SK-N-SH (cell line): ENCODE measurements around the gene IMPG2. TPM values are rescaled to one million over a fixed set of nuclear protein-coding genes. Genes with fewer than 3 reads are reported as not detected.

Experiments
- CTCF ChIA-PET: fragments of 300-600, 350-600 bp; formaldehyde crosslinking; extraction: SDS; loops from one replicate; lab custom pipeline; 2021; lab: Yijun Ruan, JAX
- POLR2A ChIA-PET: fragments of 350-600 bp; sonication (Branson Sonifier 250); formaldehyde crosslinking; extraction: SDS; loops from one replicate; lab custom pipeline; 2020; ENCODE audit warnings: antibody characterized with exemption, inconsistent platforms; lab: Yijun Ruan, JAX
- DNase-seq: peaks from one replicate; pipeline ENCODE4 v3.0.0; 2012
- H2AFZ ChIP-seq: fragments of 200-600 bp; sonication (generic); 2 replicates; pipeline ENCODE4 v1.8.1; 2016; ENCODE audit warnings: antibody characterized with exemption, mild to moderate bottlenecking, low read depth
- H3F3A ChIP-seq: fragments of 200-600 bp; sonication (generic); replicated peaks from 2 replicates; pipeline ENCODE3; 2016; ENCODE audit warnings: antibody characterized with exemption, mild to moderate bottlenecking; ENCODE audit not compliant: insufficient read depth
- H3K27ac ChIP-seq, 2 experiments: fragments of 200-500 bp in 1 of 2; fragments of 200-600 bp in 1 of 2; sonication (Bioruptor generic) in 1 of 2; sonication (generic), shearing (Covaris generic) in 1 of 2; 2 replicates each; pipeline versions ENCODE4 v1.5.1 to v1.6.1; 2014 to 2016; ENCODE audit warnings: low read depth in 2 of 2, inconsistent platforms in 1 of 2, low read length in 1 of 2, mild to moderate bottlenecking in 1 of 2, mixed read lengths in 1 of 2
- H3K27me3 ChIP-seq: fragments of 200-600 bp; sonication (generic), shearing (Covaris generic); 2 replicates; pipeline ENCODE4 v1.6.1; 2016; ENCODE audit warnings: mixed run types; ENCODE audit not compliant: insufficient read depth
- H3K36me3 ChIP-seq, 2 experiments: fragments of 200-500 bp in 1 of 2; fragments of 200-600 bp in 1 of 2; sonication (Bioruptor generic) in 1 of 2; sonication (generic) in 1 of 2; replicated peaks in 1 of 2; 2 replicates each; pipeline versions ENCODE3 to v1.5.1; 2014 to 2016; ENCODE audit warnings: low read length in 1 of 2, mild to moderate bottlenecking in 1 of 2; ENCODE audit not compliant: insufficient read depth in 2 of 2, control insufficient read depth in 1 of 2
- H3K4me1 ChIP-seq, 2 experiments: fragments of 200-500 bp in 1 of 2; fragments of 200-600 bp in 1 of 2; sonication (Bioruptor generic) in 1 of 2; sonication (generic), shearing (Covaris generic) in 1 of 2; 2 replicates each; pipeline versions ENCODE4 v1.5.1 to v1.6.1; 2014 to 2016; ENCODE audit warnings: low read depth in 1 of 2, low read length in 1 of 2, mixed run types in 1 of 2; ENCODE audit not compliant: insufficient read depth in 2 of 2, control insufficient read depth in 1 of 2
- H3K4me2 ChIP-seq: fragments of 200-600 bp; sonication (generic), shearing (Covaris generic); 2 replicates; pipeline ENCODE4 v1.6.1; 2017; ENCODE audit warnings: mixed run types
- H3K4me3 ChIP-seq, 2 experiments: fragments of 200-500 bp in 1 of 2; fragments of 200-600 bp in 1 of 2; sonication (Bioruptor generic) in 1 of 2; sonication (generic), shearing (Covaris generic) in 1 of 2; 2 replicates each; pipeline versions ENCODE4 v1.5.1 to v1.8.1; 2014 to 2016; ENCODE audit warnings: low read depth in 2 of 2, inconsistent platforms in 1 of 2, low read length in 1 of 2, mild to moderate bottlenecking in 1 of 2, mixed read lengths in 1 of 2, moderate library complexity in 1 of 2
- H3K79me2 ChIP-seq: fragments of 200-600 bp; sonication (generic); 2 replicates; pipeline ENCODE4 v1.8.1; 2017; ENCODE audit warnings: mild to moderate bottlenecking; ENCODE audit not compliant: insufficient read depth
- H3K9ac ChIP-seq: fragments of 200-600 bp; sonication (generic); 2 replicates; pipeline ENCODE4 v1.6.1; 2017; ENCODE audit warnings: mixed run types
- H3K9me2 ChIP-seq: fragments of 200-600 bp; sonication (generic); 2 replicates; pipeline ENCODE4 v1.6.1; 2017; ENCODE audit warnings: mixed run types
- H3K9me3 ChIP-seq: fragments of 200-600 bp; sonication (generic); 2 replicates; pipeline ENCODE4 v1.6.1; 2017; ENCODE audit warnings: mixed run types, mild to moderate bottlenecking, moderate library complexity
- H4K20me1 ChIP-seq: fragments of 200-600 bp; sonication (generic); 2 replicates; pipeline ENCODE4 v1.6.1; 2017; ENCODE audit warnings: mild to moderate bottlenecking, mixed run types; ENCODE audit not compliant: insufficient read depth
- CHD2 ChIP-seq: fragments of 150-350 bp; IDR thresholded peaks from 2 replicates; pipeline ENCODE4 v1.6.1; 2018; ENCODE audit warnings: low read length; ENCODE audit not compliant: partially characterized antibody
- CTCF ChIP-seq: fragments of 200-600 bp; sonication (generic); IDR thresholded peaks from 2 replicates; pipeline ENCODE4 v1.6.1; 2017; ENCODE audit warnings: antibody characterized with exemption, mild to moderate bottlenecking, moderate library complexity
- EP300 ChIP-seq, 2 experiments: IDR thresholded peaks; 2 replicates each; pipeline versions ENCODE4 v1.4.0 to v1.6.1; 2012; ENCODE audit warnings: borderline replicate concordance in 1 of 2, low read depth in 1 of 2, low read length in 1 of 2
- FOXM1 ChIP-seq: IDR thresholded peaks from 2 replicates; pipeline ENCODE4 v1.4.0; 2012; ENCODE audit warnings: low read depth, mild to moderate bottlenecking
- GABPA ChIP-seq: IDR thresholded peaks from 2 replicates; pipeline ENCODE4 v1.4.0; 2012; ENCODE audit warnings: low read depth, mild to moderate bottlenecking
- IRF3 ChIP-seq: fragments of 150-350 bp; IDR thresholded peaks from 2 replicates; pipeline ENCODE4 v1.6.1; 2016; ENCODE audit warnings: mild to moderate bottlenecking, low read depth, low read length
- MAX ChIP-seq: IDR thresholded peaks from 2 replicates; pipeline ENCODE4 v1.4.0; 2012; ENCODE audit warnings: low read depth
- MEF2A ChIP-seq: IDR thresholded peaks from 2 replicates; pipeline ENCODE4 v1.4.0; 2012; ENCODE audit warnings: low read depth, borderline replicate concordance
- MXI1 ChIP-seq: IDR thresholded peaks from 2 replicates; pipeline ENCODE4 v1.6.1; 2012; ENCODE audit warnings: mild to moderate bottlenecking, low read depth, low read length, improper control_type of control experiment
- NFIC ChIP-seq: IDR thresholded peaks from 2 replicates; pipeline ENCODE4 v1.4.0; 2012; ENCODE audit warnings: borderline replicate concordance
- PBX3 ChIP-seq: IDR thresholded peaks from 2 replicates; pipeline ENCODE4; 2012
- POLR2AphosphoS5 ChIP-seq: IDR thresholded peaks from 2 replicates; pipeline ENCODE4 v1.6.1; 2012; ENCODE audit warnings: low read depth, low read length
- REST ChIP-seq: IDR thresholded peaks from 2 replicates; pipeline ENCODE4 v1.6.1; 2012; ENCODE audit warnings: mild to moderate bottlenecking, low read depth, low read length, moderate library complexity
- RXRA ChIP-seq: IDR thresholded peaks from 2 replicates; pipeline ENCODE4 v1.4.0; 2012; ENCODE audit warnings: low read depth, mild to moderate bottlenecking, borderline replicate concordance
- SMC3 ChIP-seq: IDR thresholded peaks from 2 replicates; pipeline ENCODE4 v1.6.1; 2012; ENCODE audit warnings: low read depth, low read length, improper control_type of control experiment
- TAF1 ChIP-seq: IDR thresholded peaks from 2 replicates; pipeline ENCODE4 v1.6.1; 2012; ENCODE audit warnings: low read depth, mild to moderate bottlenecking, low read length, moderate library complexity, borderline replicate concordance
- TCF12 ChIP-seq: IDR thresholded peaks from 2 replicates; pipeline ENCODE4 v1.4.0; 2012
- USF1 ChIP-seq: IDR thresholded peaks from 2 replicates; pipeline ENCODE4 v1.4.0; 2012; ENCODE audit warnings: low read depth, borderline replicate concordance
- YY1 ChIP-seq: IDR thresholded peaks from 2 replicates; pipeline ENCODE4 v1.4.0; 2012; ENCODE audit warnings: low read depth, mild to moderate bottlenecking
- WGBS: methylation state at CpG from one replicate; pipeline ENCODE4 v1.1.6; 2017; ENCODE audit warnings: low lambda C conversion rate; 5-methylcytosine and 5-hydroxymethylcytosine counted together
- polyA plus RNA-seq, 3 experiments: library from polyadenylated mRNA; depleted of rRNA; stranded (reverse); fragments of >200 nt; gene quantifications; 2 replicates each; pipeline ENCODE4 v1.2.3, GENCODE V29; 2012

IMPG2 gene
- polyA plus RNA-seq, 1 of the 3 experiments (the other 2 are of a cell fraction) = 0.03 TPM

GRCh38 chr3:101182734-101183133 lies 137.6 kb downstream of the IMPG2 start:
- 79% methylated on average over 1 of the region's 1 CpG for WGBS
- Histone ChIP-seq H3K9ac (no peak overlapping the region), H3K4me2 (no peak overlapping the region), H3K4me1 (peaks cover 0 to 6% of the 10 kb centered on the region in 2 experiments; a peak in 2 of 4 replicates), H3K27me3 (no peaks in the 10 kb centered on the region)
- no peak for DNase-seq
- CTCF ChIA-PET = interaction anchor here (0.6 to 2.2 kb wide), 2 partner anchors 13 to 31 kb away, joined by 3 to 12 read pairs; no protein-coding TSS in a partner anchor
- no peak for TF ChIP-seq USF1
- no peak for TF ChIP-seq NFIC
- TF ChIP-seq REST = no peak
- TF ChIP-seq, all 33 proteins: peak for 0
- Histone ChIP-seq H3K79me2 (no peaks in the 10 kb centered on the region), H3K4me3 (no peak overlapping the region), H3K36me3 (no peaks in the 10 kb centered on the region), H4K20me1 (no peaks in the 10 kb centered on the region), H3K9me2 (no peaks in the 10 kb centered on the region), H3K9me3 (no peaks in the 10 kb centered on the region), H2AFZ (no peak overlapping the region), H3F3A (no peaks in the 10 kb centered on the region), H3K27ac (no peak overlapping the region)
- POLR2A ChIA-PET = no interaction called here

GRCh38 chr3:101181801-101182200 lies 138.6 kb downstream of the IMPG2 start:
- H3K4me1 ChIP-seq = peaks cover 0 to 6% of the 10 kb centered on the region in 2 experiments; a peak in 2 of 4 replicates
- H4K20me1 ChIP-seq = no peaks in the 10 kb centered on the region
- no peaks in the 10 kb centered on the region for H3K27me3 ChIP-seq
- no peaks in the 10 kb centered on the region for H3F3A ChIP-seq
- H3K36me3 ChIP-seq = no peaks in the 10 kb centered on the region
- H3K9ac ChIP-seq = no peak overlapping the region
- H3K4me2 ChIP-seq = no peak overlapping the region
- no peak for TF ChIP-seq PBX3
- TF ChIP-seq MAX = no peak
- TF ChIP-seq IRF3 = no peak
- no peak for TF ChIP-seq MEF2A
- TF ChIP-seq CHD2 = no peak
- TF ChIP-seq SMC3 = no peak
- TF ChIP-seq GABPA = no peak
- TF ChIP-seq FOXM1 = no peak
- no peak for TF ChIP-seq CTCF
- TF ChIP-seq POLR2AphosphoS5 = no peak
- no peak for TF ChIP-seq TAF1
- no peak for TF ChIP-seq TCF12
- no peak for TF ChIP-seq RXRA
- TF ChIP-seq MXI1 = no peak
- no peak for TF ChIP-seq EP300 (IDR thresholded peaks at IDR 0.05; ENCODE audit: borderline replicate concordance in 1 of 2, low read depth in 1 of 2, low read length in 1 of 2)
- TF ChIP-seq YY1 = no peak
- H3K27ac ChIP-seq = no peak overlapping the region
- H2AFZ ChIP-seq = no peak overlapping the region
- ChIA-PET POLR2A (no interaction called here), CTCF (interaction anchor here (2.2 kb wide), 1 partner anchor 14 kb away, joined by 12 read pairs; no protein-coding TSS in a partner anchor)
- no peak overlapping the region for H3K4me3 ChIP-seq
- no peaks in the 10 kb centered on the region for H3K79me2 ChIP-seq
- H3K9me3 ChIP-seq = no peaks in the 10 kb centered on the region
- no peak for DNase-seq
- no peaks in the 10 kb centered on the region for H3K9me2 ChIP-seq
